Measurements from ENCODE around the gene OR51B4.

Gene OR51B4, protein sequence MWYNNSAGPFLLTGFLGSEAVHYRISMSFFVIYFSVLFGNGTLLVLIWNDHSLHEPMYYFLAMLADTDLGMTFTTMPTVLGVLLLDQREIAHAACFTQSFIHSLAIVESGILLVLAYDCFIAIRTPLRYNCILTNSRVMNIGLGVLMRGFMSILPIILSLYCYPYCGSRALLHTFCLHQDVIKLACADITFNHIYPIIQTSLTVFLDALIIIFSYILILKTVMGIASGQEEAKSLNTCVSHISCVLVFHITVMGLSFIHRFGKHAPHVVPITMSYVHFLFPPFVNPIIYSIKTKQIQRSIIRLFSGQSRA

DNA sequence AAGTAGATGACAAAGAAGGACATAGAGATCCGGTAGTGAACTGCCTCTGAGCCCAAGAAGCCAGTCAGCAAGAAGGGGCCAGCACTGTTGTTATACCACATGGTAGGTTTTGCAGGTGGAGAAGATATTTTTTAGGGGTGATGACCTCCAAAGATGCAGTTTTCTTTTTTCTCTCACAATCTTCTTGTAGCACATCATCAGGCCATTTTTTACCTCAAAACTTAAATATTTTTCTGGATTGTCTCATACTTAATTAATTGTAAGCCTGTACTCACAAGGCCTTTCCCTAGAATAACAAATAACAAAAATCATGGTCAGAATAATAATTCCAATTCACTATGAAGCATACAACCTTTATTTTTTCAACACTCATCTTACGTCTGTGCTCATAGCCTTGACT is at the start of gene OR51B4:
TSS of gene OR51B4 (minus strand) at position 101 of the 400 bp plus-strand sequence. CDS start at position 101, 0 bp downstream.
- Mint-ChIP-seq H3K36me3 (ENCODE audit: low read depth) (no peaks in the 10 kb centered on the region), H3K27ac (no peak within 1 kb of the TSS), H3K4me1 (no peaks in the 10 kb centered on the region), H3K27me3 (ENCODE audit: low read depth, poor library complexity) (no peaks in the 10 kb centered on the region), H3K9me3 (no peaks in the 10 kb centered on the region), H3K4me3 (no peak within 1 kb of the TSS)
- no peak for DNase-seq
- TF ChIP-seq, protein P1, sequence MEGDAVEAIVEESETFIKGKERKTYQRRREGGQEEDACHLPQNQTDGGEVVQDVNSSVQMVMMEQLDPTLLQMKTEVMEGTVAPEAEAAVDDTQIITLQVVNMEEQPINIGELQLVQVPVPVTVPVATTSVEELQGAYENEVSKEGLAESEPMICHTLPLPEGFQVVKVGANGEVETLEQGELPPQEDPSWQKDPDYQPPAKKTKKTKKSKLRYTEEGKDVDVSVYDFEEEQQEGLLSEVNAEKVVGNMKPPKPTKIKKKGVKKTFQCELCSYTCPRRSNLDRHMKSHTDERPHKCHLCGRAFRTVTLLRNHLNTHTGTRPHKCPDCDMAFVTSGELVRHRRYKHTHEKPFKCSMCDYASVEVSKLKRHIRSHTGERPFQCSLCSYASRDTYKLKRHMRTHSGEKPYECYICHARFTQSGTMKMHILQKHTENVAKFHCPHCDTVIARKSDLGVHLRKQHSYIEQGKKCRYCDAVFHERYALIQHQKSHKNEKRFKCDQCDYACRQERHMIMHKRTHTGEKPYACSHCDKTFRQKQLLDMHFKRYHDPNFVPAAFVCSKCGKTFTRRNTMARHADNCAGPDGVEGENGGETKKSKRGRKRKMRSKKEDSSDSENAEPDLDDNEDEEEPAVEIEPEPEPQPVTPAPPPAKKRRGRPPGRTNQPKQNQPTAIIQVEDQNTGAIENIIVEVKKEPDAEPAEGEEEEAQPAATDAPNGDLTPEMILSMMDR (IDR thresholded peaks at IDR 0.05): no peak

DNA sequence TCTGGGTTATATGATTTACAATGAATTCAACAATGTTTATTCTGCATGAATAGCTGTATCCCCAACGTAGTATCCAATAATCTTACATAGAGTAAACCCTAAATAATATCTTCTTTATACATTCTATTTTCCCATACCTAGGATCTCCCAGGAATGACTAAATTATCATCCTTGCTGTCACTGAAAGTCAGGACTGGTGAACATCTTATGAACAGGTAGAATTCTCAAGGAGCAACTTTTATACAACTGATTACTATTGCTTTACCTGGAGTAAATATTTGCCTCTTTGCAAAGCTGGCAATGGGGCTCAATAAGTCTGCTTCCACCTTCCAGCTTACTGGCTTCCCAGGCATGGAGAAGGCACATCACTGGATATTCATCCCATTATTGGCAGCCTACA is 49.5 kb upstream of the OR51B4 start, which contains the start of gene OR51B6:
TSS of gene OR51B6 (plus strand) at position 301 of the 400 bp plus-strand sequence. CDS start at position 301, 0 bp downstream.
- Mint-ChIP-seq H3K27me3 (ENCODE audit: low read depth, poor library complexity) (peaks cover 3% of the 10 kb centered on the region), H3K36me3 (ENCODE audit: low read depth) (no peaks in the 10 kb centered on the region), H3K4me1 (no peaks in the 10 kb centered on the region), H3K9me3 (no peaks in the 10 kb centered on the region), H3K27ac (no peak within 1 kb of the TSS), H3K4me3 (no peak within 1 kb of the TSS)
- DNase-seq: no peak
- TF ChIP-seq, protein P1 (IDR thresholded peaks at IDR 0.05): no peak

DNA sequence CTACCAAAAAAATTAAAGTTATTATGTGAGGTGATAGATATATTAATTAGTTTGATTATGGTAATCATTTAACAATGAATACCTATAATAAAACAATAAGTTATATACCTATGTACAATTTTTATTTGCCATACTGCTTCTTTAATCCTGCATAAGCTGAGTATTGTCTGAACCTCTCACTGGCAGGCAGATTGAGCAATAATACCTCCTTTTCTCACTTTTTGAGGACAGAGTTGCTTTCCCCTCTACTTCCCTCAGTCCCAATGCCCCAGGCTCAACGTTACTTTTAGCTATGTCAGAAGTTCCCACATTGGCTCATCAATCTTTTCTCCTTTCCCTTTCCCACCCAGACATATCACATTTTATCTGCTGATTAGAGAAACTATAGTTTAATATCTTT is 47.8 kb upstream of the OR51B4 start:
- Mint-ChIP-seq H3K4me3 (no peak overlapping the region), H3K4me1 (no peaks in the 10 kb centered on the region), H3K27me3 (ENCODE audit: low read depth, poor library complexity) (peaks cover 6% of the 10 kb centered on the region), H3K27ac (no peak overlapping the region), H3K36me3 (ENCODE audit: low read depth) (no peaks in the 10 kb centered on the region), H3K9me3 (no peaks in the 10 kb centered on the region)
- DNase-seq: no peak
- TF ChIP-seq, protein P1 (IDR thresholded peaks at IDR 0.05): no peak

DNA sequence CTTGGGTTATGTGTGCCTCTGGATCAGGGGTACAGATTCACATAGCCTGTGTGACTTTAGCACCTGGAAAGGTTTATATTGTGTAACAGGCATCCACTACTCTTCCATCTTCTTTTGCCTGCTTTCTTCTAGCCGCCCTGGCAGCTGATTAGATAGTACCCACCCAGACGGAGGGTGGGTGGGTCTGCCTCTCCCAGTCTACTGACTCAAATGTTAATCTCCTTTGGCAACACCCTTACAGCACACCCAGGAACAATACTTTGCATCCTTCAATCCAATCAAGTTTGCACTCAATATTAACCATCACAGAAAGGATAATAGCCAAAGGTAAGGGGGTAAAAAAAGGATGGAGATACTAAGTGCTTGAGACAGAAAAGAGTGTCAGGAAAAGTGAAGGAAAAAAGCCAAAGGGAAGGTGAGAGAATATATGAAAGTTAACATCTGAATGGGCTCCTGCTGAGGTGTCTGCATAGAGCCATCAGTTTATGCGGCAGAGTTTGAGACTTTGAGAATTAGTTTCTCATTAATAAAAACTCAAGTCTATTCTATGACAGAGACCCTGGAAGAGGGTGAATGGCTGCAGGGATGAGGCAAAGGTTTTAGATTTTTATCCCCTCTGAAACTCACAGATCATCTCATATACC is 46.9 kb upstream of the OR51B4 start:
- Mint-ChIP-seq H3K4me1 (no peaks in the 10 kb centered on the region), H3K9me3 (no peaks in the 10 kb centered on the region), H3K36me3 (ENCODE audit: low read depth) (no peaks in the 10 kb centered on the region), H3K27me3 (ENCODE audit: low read depth, poor library complexity) (peaks cover 6% of the 10 kb centered on the region), H3K27ac (no peak overlapping the region), H3K4me3 (no peak overlapping the region)
- DNase-seq: no peak
- TF ChIP-seq, protein P1 (IDR thresholded peaks at IDR 0.05): no peak

DNA sequence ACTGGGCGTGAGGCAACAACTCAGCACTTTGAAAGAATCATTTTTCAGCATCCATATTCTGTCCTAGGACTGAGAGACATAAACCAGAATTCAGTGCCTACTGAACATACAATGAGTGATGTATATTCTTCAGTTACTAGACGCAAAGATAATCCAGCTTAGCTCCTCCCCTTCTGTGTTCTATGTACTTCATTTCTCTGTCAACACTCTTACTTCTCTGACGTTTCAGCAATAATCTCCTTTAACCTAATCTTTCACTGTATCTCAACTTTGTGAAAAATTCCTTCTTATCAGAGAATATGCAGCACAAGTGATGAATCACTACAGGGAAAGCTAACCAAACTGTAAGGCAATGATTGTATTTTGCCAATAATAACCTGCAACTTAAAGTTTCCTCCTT is 44.1 kb upstream of the OR51B4 start:
- Mint-ChIP-seq H3K9me3 (no peaks in the 10 kb centered on the region), H3K27me3 (ENCODE audit: low read depth, poor library complexity) (peaks cover 10% of the 10 kb centered on the region), H3K4me3 (no peak overlapping the region), H3K27ac (no peak overlapping the region), H3K36me3 (ENCODE audit: low read depth) (no peaks in the 10 kb centered on the region), H3K4me1 (no peaks in the 10 kb centered on the region)
- TF ChIP-seq, protein P1 (IDR thresholded peaks at IDR 0.05): no peak
- no peak for DNase-seq
